Hepatic stellate cell (primary cell): ENCODE measurements around the gene ABHD2.

Source experiments
- DNase-seq: peaks from one replicate; pipeline ENCODE4 v3.0.0; 2011; ENCODE audit warnings: low spot score

Gene ABHD2

DNA sequence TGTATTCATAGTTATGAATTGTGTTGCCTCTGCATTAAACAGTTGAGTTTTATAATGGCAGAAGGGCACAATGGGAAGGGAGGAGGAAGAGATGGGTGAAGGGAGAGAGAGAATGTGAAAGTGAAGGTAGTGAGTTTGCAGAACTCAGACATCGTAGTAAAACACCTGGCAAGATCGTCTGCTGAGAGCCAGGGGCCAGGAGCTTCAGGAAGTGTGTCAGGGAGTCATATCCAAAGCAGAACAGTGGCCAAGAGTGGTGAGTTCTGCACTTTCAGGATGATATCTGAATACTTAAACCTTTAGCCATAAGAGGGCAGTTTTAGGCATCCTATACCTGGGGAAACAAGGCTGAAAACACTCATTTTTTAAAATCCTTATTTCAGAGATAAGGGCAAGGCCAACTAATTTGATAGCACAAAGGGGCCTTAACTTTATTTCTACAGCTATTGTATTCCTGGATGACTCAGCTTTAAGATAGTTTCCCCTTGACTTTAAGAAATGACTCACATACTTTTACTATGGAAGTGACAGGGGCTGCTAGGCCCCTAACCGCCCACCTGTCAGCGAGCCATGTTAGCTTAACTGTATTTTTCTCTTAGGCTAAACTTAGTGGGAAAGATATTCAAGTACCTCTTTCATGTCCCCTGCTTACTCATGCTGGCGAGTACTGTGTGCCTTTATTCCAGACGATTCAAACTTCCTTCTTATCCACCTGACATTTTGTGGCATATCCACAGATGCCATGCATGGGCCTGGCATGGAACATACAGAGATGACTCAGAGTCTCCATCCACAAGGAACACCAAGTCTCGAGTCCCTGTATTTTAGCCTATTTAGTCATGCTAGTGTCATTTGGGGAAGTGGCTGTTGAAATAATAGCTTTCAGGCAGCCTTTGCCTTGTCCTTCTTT lies 79.3 kb downstream of the ABHD2 start:
- peak; percentile 15 for DNase-seq

DNA sequence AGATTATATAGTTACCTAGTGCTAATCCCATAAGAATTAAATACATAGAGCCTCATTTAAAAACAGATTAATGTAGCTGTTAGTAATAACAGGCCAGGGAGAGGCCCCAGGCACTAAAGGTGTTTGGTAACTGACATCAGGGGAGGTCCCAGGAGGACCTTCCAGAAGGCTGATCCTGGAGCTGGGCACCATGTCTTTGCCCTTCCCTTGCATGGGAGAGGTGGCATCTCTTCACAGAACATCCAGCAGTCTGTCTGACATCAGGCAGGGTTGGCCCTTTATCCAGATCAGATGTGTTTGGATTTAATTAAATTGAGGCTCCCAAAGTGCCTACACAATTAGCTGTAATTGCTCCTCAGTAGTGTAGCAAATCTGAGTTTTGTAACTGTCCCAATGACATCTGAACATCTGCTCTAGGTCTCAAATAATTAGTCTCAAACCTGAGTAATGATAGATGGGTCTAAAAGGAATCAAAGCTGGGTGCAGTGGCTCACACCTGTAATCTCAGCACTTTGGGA lies 80.1 kb downstream of the ABHD2 start:
- no peak for DNase-seq

DNA sequence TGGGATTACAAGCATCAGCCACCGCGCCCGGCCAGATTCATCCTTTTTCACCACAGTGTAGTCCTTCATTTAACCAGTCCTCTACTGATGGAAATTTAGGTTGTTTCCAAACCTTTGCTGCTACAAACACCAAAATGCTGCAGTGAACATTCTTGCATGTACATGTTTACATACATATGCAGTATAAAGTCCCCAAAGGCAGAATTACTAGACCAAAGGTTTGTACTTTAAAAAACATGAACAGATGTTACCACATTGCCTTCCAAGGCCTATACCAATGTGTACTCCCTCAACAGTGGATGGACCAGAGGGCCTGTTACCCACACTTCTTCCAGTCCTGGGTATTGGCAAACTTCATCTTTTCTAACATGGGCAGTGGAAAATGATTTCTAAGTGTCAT lies 82.1 kb downstream of the ABHD2 start:
- DNase-seq = no peak

DNA sequence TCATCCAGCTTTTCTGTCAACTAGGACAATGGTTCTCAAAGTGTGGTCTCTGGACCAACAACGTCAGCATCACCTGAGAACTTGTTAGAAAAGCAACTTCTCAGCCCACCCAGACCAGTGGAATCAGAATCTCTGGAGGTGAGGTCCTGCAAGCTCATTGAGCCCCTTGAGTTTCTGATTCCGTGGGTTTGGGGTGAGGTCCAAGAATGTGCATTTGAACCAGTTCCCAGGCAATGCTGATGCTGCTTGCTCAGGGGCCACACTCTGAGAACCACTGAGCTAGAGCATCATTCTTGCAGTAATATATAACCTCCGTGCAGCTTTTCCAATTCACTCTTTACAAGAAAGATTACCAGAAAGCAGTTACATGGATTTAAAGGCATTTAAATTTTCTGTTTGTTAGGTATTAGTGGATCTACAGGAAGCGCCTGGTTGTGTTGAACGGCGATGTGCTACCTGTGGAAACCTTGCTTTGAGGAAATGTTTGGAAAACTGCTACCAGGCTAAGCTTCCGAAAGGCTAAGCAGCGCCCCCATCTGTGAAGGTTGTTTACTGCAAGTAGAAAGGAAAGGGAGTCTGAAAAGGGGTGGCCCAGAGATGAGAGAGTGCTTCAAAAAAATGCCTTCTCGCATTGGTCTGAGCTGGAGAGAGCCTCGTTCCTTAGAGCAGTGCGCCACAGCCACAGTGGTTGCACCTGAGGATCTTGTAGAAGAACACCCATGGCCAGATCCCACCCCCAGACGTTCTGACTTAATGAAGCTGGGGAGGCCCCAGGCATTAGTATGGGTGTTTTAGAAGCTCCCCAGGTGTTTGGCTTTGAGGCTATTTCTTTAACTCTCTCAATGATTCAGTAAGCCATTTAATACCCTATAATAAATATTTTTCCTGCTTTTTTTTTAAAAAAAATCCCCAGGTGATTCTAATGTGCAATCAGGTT lies 83.1 kb downstream of the ABHD2 start:
- DNase-seq = peak; percentile 48

DNA sequence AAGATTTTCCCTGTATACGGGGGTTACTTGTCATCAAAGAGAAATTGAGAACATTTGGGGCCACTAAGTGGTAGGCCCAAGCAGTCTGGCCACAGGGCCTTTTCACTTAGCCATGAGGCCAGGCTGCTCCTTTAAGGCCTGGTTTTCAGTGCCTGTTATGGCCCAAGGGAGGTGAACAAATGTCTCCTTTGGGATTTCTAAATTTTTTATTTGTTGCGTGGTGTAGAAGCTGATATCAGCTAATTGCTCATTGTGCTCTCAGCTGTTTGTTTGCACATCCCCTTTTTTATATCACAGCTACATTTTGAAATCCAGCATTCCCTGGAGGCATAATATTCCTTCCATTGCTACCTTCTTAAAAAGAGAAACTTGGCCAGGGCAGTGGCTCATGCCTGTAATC lies 84.7 kb downstream of the ABHD2 start:
- DNase-seq = no peak

DNA sequence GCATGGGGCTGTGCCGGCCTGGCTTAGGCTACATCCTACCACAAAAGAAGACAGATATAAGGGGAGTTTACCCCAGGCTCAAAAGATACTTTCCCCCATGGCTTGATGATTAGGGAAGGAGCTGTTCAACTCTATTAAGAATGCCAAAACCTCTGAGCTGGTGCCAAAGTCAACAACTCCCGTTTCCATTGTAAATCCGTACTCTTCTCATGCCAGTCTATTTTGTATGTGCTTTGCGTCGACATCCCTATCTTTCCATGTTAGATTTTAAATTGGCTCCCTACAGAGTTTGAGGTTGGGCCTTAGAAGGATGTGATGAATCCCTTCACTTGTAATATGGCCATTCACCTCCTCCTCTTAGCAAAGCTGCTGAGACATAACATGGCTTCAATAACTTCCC lies 86.2 kb downstream of the ABHD2 start:
- no peak for DNase-seq

DNA sequence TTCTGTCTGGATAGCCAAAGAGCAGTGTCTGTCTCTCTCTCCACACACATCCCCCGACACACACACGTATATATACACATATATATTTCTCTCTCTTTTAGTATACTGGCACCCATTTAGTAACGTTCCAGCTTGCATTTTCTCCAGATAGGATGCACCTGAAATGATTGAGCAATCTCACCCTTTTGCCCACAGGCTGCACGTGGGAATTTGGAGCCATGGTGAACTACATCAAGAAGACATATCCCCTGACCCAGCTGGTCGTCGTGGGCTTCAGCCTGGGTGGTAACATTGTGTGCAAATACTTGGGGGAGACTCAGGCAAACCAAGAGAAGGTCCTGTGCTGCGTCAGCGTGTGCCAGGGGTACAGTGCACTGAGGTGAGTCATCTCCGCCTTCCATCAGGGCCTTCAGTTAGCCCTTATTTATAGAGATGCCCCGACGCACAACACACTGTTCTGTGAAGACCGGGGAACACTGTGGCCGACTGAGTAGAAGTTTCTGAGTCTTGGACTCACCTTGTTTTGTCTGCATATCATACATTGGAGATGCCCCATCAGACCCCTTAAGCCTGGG lies 87.4 kb downstream of the ABHD2 start:
- DNase-seq = no peak

DNA sequence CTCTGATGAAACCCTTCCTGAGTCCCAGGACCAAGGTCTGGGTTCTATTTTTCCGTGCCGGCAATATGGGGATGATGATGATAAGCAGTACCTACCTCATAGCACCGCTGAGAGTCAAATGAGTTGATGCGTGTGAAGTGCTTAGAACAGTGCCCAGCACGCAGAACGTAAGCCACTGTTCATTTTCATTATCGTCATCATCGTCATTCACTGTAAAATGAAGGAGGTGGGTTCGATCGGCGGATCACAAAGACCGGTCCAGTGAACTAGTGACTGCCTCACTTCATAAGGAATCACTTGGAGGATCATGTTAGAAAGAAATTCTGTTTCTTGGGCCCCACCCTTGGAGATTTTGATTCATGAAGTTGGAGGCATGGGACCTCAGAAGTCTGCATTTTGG lies 88.9 kb downstream of the ABHD2 start:
- no peak for DNase-seq

DNA sequence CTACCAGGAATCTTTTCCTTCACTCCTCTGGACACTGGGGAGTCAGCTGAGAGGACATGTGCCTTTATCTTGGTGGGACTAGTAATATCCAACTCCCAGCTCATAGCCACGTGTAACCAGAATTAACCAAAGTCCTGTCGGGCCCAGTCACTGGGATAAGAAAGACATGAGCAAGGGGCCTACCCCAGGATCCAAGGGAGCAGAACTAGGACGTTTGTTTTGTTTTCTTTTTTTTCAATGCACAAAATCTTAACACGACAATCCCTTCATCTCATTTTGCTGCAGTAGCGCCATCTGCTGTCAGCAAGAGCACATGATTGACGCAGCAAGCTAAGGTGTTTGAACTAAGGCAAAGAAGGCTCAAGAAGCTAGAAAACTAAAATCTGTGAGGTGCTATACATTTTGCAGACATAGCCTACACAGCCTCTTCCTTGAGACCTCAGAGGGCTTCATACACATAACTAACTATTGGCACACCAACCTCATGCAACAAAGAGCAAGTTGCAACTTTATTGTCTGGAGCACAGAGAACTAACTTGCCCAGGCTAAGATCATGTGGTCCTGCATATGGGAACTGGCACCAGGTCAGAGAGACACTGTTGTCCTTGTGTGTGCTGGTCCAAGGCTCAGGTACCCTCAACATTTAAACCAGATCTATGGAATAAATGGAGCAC lies 89.5 kb downstream of the ABHD2 start:
- DNase-seq = peak; percentile 68

DNA sequence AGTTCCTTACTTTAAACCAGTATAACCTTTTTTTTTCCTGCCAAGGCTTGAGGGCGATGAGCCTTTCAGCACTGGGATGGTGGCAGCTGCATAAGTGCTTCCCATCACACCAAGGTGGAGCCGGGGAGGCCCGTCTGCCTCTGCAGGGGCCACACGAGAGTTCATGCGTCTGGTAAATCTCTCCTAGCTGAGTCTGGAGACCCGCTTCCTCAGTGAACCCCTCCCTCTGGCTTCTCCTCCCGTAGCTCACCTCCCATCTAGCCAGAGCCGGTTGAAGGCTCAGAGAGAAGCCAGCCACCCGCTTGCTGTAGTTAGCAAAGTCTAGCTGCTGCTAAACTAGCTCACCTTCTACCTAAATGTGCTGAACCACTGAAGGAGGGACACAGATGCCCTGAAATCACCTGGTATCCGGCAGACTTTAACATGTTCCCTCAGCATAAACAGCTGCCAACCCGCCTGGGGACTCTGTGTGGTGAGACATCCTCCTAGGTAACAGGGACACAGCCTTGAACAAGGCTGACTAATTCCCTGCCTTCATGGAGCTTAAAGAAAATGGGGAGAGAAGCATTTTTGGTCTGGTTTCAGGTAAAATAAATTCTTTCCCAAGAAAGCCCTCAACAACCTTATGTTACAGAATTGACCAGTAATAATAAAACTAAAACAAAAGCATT lies 90.2 kb downstream of the ABHD2 start:
- DNase-seq = no peak

DNA sequence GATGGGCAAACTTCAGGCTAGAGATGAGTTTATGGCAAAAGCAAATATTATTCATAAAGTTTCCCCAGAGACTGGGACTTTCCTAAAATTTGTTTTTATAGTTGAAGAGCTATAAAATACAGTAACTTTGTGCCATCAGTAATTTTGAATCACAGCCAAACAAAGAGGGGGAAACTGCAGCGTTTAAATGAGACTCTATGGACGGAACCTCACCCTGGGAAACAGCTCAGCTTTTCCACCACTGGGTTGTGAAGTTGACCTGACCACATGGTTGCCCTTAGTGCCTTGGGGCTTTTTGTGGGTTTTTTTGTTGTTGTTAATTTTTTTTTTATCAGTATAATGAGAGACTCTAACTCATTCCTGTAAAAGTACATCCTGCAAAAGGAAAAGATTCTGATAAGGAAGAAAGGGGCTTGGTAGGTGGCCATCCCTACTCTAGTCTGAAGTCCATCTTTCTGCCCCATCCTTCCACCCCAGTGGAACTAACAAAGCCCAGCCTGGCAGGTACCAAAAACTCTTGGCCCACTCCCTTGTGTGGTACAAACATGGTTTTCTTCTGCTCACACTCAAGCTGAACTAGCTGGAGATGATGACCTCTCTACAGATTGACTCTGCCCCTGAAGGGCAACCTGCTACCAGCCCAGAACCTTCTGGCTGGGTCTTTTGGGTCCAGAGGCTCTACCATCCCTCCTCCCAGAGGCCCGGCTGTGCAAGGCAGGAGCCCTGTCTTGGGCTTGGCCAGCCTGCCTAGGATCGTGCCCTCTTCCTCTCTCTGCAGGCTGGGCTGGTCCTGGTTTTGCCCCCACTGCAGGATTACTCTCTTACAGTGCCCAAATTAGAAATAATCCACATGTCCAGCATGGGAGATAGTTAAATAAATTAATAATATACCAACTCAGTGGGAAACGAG lies 92.0 kb downstream of the ABHD2 start:
- no peak for DNase-seq

DNA sequence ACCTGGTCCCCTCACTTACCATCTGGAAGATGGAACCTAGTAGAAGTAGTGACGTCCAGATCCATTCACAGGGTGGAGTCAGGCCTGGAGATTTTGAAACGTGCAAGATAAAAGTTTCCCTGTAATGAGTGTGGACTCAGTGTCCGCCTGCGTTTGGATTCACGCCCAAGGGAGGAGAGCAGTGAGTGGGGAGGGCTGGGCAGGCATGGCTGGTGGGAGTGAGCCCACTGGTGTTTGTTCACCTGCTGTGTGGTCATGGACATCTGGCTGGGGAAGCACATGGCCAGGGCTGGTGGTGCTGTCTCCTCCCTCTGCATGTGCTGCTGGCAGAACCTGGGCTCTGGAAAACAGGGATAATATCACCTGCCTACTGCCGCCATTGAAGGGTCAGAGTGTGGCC lies 96.1 kb downstream of the ABHD2 start:
- DNase-seq = no peak

DNA sequence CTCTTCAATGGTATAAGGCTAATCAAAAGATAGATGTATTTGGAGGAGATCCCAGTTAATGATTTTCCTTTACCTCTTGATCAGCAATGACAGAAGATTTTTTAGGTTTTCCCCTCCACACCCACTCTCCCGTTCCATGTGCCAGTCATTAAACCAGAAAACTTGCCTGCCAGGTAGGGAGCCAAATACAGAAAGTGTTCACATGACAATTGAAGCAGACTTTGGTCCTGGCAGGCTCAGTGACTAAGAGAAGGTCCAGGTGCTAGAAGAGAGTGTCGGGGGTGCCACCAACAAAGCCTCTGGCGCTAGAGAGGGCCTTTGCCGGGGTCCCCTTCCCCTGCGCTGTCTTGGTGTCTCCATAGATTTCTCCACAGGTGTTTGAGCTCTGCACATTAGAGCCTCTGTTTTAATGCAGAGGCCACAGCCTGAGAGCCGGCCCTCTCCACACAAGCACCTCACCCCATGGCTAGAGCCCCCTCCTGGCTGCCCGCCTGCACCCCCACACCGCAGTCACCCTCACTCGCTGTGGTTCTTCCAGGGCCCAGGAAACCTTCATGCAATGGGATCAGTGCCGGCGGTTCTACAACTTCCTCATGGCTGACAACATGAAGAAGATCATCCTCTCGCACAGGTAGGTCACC lies 96.8 kb downstream of the ABHD2 start:
- no peak for DNase-seq

DNA sequence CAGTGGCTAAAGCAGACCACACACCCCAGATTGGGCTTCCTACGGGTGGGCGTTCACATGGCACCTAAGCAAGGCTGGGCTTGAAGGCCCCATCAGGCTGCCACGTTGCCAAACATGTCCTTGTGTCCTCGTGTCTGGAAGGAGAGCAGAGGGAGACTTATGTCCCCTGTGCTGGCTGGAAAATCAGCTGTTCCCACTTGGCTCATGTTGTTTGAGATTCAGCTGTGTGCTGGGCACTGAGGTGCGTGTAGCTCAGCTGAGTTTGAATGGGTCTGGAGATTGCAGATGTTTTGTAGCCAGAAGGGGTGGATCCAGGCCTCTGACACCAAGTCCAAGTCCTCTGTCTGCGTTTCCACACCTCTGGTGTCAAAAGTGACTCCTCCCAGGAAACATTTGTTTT lies 98.5 kb downstream of the ABHD2 start:
- DNase-seq = no peak

DNA sequence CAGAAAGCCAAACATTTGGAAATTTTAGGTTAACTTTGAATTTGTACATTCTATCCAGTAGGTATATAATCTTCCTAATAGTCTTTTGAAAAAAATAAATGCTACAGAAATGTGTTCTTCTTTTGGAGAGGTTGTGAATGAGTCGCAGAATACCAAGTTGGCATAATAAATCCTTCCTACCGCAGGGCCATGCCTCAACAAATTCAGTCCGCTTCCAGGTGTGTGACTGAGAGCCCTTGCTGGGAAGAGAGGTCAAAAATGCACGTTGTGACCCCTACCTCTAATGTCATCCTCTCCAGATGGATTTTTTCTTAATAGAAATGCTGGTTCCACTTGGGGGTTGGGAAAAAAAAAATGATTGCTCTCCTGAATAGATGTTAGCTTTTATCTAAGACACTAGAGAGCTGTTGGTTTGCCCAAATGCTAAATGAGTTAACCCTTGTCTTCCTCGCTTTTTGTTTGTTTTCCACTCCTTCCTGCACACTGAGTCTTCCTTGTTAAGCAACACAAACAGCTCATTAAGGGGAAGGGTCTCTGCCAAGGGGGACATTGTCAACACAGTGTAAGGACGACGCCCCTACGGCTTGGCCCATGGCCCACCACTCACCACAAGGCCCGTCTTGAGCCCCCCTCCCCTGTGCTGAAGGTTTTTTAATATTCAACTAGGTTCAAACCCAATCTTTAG lies 99.2 kb downstream of the ABHD2 start:
- no peak for DNase-seq

DNA sequence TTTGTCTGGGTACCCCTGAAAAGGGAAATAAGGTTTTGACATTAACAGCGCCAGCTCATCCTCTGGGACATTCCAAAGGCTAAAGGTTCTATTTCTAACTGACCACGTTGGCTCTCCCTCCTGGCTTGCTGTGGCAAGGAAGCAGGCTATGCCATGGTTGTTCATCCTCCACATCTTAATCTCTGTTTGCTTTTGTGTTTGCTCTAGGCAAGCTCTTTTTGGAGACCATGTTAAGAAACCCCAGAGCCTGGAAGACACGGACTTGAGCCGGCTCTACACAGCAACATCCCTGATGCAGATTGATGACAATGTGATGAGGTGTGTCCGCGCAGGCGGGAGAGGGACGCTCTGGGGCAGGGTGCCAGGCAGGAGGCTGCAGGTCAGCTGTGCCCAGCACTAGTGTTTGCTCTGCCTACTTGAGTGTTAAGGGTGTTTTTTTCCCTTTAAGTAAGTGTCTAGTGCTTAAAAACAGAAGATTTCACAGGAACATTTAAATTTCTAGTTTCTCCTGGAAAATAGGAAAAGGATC lies 99.8 kb downstream of the ABHD2 start:
- DNase-seq = no peak

DNA sequence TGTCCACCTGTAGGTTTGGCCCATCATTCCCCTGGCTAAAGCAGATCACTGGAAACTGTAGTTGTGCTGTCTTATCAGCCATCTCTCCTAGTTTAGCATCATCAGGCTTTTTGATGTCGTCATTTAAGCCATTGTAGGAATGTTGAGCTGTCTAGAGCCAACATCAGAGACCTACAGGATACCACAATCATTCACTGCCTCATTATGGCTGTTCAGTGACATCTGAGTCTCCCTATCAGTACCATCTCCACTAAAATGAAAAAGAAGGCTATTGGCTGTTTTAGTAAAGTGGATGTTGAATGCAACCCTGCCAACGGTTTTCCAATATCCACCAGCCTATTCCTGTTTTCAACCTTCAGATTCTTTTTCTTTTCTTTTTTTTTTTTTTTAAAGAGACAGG lies 103.9 kb downstream of the ABHD2 start:
- no peak for DNase-seq

DNA sequence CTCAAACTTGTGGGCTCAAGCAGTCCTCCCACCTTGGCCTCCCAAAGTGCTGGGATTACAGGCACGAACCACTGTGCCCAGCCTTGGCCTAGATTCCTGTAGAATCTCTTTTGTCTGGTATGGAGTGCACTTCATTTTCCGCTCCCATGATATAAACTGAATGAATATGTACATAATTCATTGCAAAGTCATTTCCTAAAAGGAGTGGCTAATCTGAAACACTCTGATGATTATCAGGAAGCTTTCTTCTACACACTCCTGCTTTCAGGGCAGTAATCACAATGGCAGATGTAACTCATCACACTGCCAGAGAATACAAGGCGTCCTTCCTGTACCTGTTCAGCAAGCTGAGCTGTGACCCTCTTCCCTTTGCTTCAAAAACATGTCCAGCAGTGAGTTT lies 104.5 kb downstream of the ABHD2 start:
- DNase-seq = peak; percentile 44

DNA sequence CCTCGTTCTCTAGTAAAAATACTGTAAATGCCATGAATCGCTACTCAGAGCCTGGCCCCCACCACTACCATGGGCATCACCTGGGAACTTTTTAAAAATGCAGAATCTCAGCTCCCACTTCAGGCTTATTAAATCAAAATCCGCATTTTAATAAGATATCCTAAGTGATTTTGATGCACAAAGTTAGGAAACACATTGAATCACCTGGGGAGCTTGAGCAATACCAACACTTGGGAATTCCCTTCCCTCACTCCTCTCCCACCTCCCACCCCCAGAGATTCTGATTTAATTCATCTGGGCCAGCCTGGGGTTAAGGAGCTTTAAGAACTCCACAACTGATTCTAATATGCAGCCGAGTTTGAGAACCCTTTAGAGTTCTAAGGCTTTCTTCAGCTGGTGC lies 106.4 kb downstream of the ABHD2 start:
- no peak for DNase-seq
